GM12878 (cell line): ENCODE data around the gene CCSER1. TPM values are rescaled to one million over a fixed set of nuclear protein-coding genes. Genes with fewer than 3 reads are reported as not detected.

Experiments used
- ATAC-seq: fragments of 200-7000 bp; cut with Tn5 transposase; 3 replicates; pipeline ENCODE4 v1.9.1; 2020; ENCODE audit warnings: mild to moderate bottlenecking, moderate library complexity
- BruUV-seq: library from RNA; stranded (reverse); fragments of 400-500 nt; replicated peaks from 2 replicates; lab custom pipeline; 2021; lab: Mats Ljungman, UMichigan
- CTCF ChIA-PET: fragments of 300-600 bp; sonication (Branson Sonifier 250); formaldehyde crosslinking; extraction: SDS; loops from one replicate; lab custom pipeline; 2021; ENCODE audit warnings: inconsistent platforms; lab: Yijun Ruan, JAX
- POLR2A ChIA-PET: fragments of 350-600 bp; formaldehyde crosslinking; extraction: SDS; loops from one replicate; lab custom pipeline; 2021; ENCODE audit warnings: inconsistent platforms; lab: Charles Lee
- RAD21 ChIA-PET: fragments of 300-600 bp; sonication (Branson Sonifier 250); formaldehyde crosslinking; loops from one replicate; lab custom pipeline; 2023; ENCODE audit warnings: antibody characterized with exemption; ENCODE audit not compliant: unreplicated experiment; lab: Charles Lee
- SMC1A ChIA-PET: fragments of 300-600 bp; sonication (Branson Sonifier 250); formaldehyde crosslinking; loops from one replicate; lab custom pipeline; 2023; ENCODE audit not compliant: unreplicated experiment, uncharacterized antibody; lab: Charles Lee
- DNase-seq: peaks from one replicate; pipeline ENCODE4 v3.0.0-alpha.2; 2011; ENCODE audit warnings: low read depth, low spot score
- FAIRE-seq: peaks from 3 replicates; lab custom pipeline; 2011; peaks lifted over from hg19 to GRCh38; lab: Jason Lieb, UNC
- H2AFZ ChIP-seq: 2 replicates; pipeline ENCODE4 v1.6.0; 2011; ENCODE audit warnings: low read depth, low read length, control low read depth; ENCODE audit not compliant: control insufficient read depth
- H3K27ac ChIP-seq: 2 replicates; pipeline ENCODE4 v1.5.1; 2011; ENCODE audit warnings: control low read depth; ENCODE audit not compliant: control insufficient read depth, insufficient read depth
- H3K27me3 ChIP-seq, 2 experiments: replicated peaks in 1 of 2; 2 replicates each; pipeline versions ENCODE4 v1.6.0 to v1.6.1; 2011; ENCODE audit warnings: low read length in 1 of 2; ENCODE audit not compliant: control insufficient read depth in 2 of 2, insufficient read depth in 2 of 2
- H3K36me3 ChIP-seq, 2 experiments: 2 replicates each; pipeline ENCODE4 v1.5.1; 2011; ENCODE audit warnings: low read length in 1 of 2; ENCODE audit not compliant: control insufficient read depth in 2 of 2, insufficient read depth in 2 of 2
- H3K4me1 ChIP-seq: 2 replicates; pipeline ENCODE4 v1.6.1; 2011; ENCODE audit warnings: mild to moderate bottlenecking, low read length, moderate library complexity, mixed read lengths; ENCODE audit not compliant: control insufficient read depth, insufficient read depth
- H3K4me2 ChIP-seq: 2 replicates; pipeline ENCODE4 v1.6.0; 2011; ENCODE audit warnings: control low read depth; ENCODE audit not compliant: control insufficient read depth, insufficient read depth
- H3K4me3 ChIP-seq: fragments of 200-600 bp; sonication (generic); 2 replicates; pipeline ENCODE4 v1.5.1; 2016
- H3K79me2 ChIP-seq: 2 replicates; pipeline ENCODE4 v1.6.0; 2011; ENCODE audit warnings: low read length; ENCODE audit not compliant: control insufficient read depth, insufficient read depth
- H3K9ac ChIP-seq: 2 replicates; pipeline ENCODE4 v1.8.0; 2011; ENCODE audit warnings: low read length, control low read depth, mixed read lengths; ENCODE audit not compliant: control insufficient read depth, insufficient read depth
- H3K9me3 ChIP-seq: replicated peaks from 3 replicates; pipeline ENCODE4 v1.5.1; 2011; ENCODE audit warnings: mild to moderate bottlenecking, low read length; ENCODE audit not compliant: control insufficient read depth, insufficient read depth
- H4K20me1 ChIP-seq: 2 replicates; pipeline ENCODE4 v1.6.0; 2011; ENCODE audit not compliant: control insufficient read depth, insufficient read depth
- CBX3 ChIP-seq: fragments of 200-600 bp; sonication (generic); IDR thresholded peaks from 2 replicates; pipeline ENCODE4 v1.6.1; 2016; ENCODE audit warnings: low read depth, borderline replicate concordance
- CHD2 ChIP-seq: IDR thresholded peaks from 2 replicates; pipeline ENCODE4 v1.6.1; 2011; ENCODE audit warnings: low read depth, low read length, improper control_type of control experiment, borderline replicate concordance
- MLLT1 ChIP-seq: fragments of 450-650 bp; IDR thresholded peaks from 2 replicates; pipeline ENCODE4 v1.6.1; 2016; ENCODE audit warnings: mild to moderate bottlenecking
- MXI1 ChIP-seq: fragments of 150-350 bp; IDR thresholded peaks from 2 replicates; pipeline ENCODE4 v1.6.1; 2011; ENCODE audit warnings: low read depth, mild to moderate bottlenecking, inconsistent platforms, low read length, improper control_type of control experiment
- NFXL1 ChIP-seq: fragments of 450-650 bp; IDR thresholded peaks from 2 replicates; pipeline ENCODE4 v1.6.1; 2017; ENCODE audit warnings: antibody characterized with exemption, mild to moderate bottlenecking, borderline replicate concordance
- NFYA ChIP-seq: IDR thresholded peaks from 2 replicates; pipeline ENCODE4 v1.6.1; 2011; ENCODE audit warnings: low read depth, mild to moderate bottlenecking, low read length, improper control_type of control experiment, borderline replicate concordance
- PAX5 ChIP-seq: IDR thresholded peaks from 2 replicates; pipeline ENCODE4 v1.6.1; 2011; ENCODE audit warnings: low read depth, low read length, borderline replicate concordance
- TARDBP ChIP-seq: IDR thresholded peaks from 2 replicates; pipeline ENCODE4 v1.6.1; 2016; ENCODE audit warnings: borderline replicate concordance
- USF1 ChIP-seq: IDR thresholded peaks from 2 replicates; pipeline ENCODE4 v1.6.1; 2011; ENCODE audit warnings: borderline replicate concordance, low read depth, mild to moderate bottlenecking, moderate library complexity, mixed read lengths, low read length; ENCODE audit not compliant: insufficient read depth; ENCODE audit errors: extremely low read length
- ZBED1 ChIP-seq: IDR thresholded peaks from 2 replicates; pipeline ENCODE4 v1.6.1; 2016; ENCODE audit warnings: borderline replicate concordance
- ZNF207 ChIP-seq: fragments of 450-650 bp; IDR thresholded peaks from 2 replicates; pipeline ENCODE4 v1.6.1; 2014; ENCODE audit warnings: antibody characterized with exemption, mild to moderate bottlenecking, borderline replicate concordance
- ZZZ3 ChIP-seq: IDR thresholded peaks from 2 replicates; pipeline ENCODE4 v1.6.1; 2011; ENCODE audit warnings: low read depth; ENCODE audit not compliant: control insufficient read depth, insufficient read length
- WGBS: methylation state at CpG from one replicate; pipeline ENCODE4 v1.1.6; 2016; ENCODE audit warnings: low lambda C conversion rate; ENCODE audit not compliant: insufficient replicate concordance, insufficient coverage; ENCODE audit errors: missing lambda C conversion rate; 5-methylcytosine and 5-hydroxymethylcytosine counted together
- in situ Hi-C: fragments of 300-500 bp; cut with MboI; formaldehyde crosslinking; loops from 9 replicates; pipeline ENCODE4 v1.14.3; 2018; ENCODE audit warnings: mixed read lengths
- intact Hi-C: fragments of 100-400 bp; cut with micrococcal nuclease; formaldehyde crosslinking; loops from one replicate; pipeline ENCODE4 v1.14.2; 2022; ENCODE audit not compliant: unreplicated experiment
- polyA plus RNA-seq, 11 experiments: library from polyadenylated mRNA; depleted of rRNA in 4 of 11; unstranded in 6 of 11; stranded (reverse) in 5 of 11; fragments of >200 nt; fragmentation: Nextera tagmentation in 4 of 11; fragmentation: Illumina TruSeq in 1 of 11; extraction: Ambion mirVana in 4 of 11; extraction: Trizol in 1 of 11; gene quantifications; 1 replicate in 1 of 11; 2 replicates in 10 of 11; pipeline versions ENCODE4 v1.2.1 to v1.2.3, GENCODE V29; 2011 to 2016; ENCODE audit warnings: inconsistent platforms in 2 of 11, missing spikeins in 2 of 11, low read depth in 1 of 11
- total RNA-seq, 4 experiments: library from RNA; depleted of rRNA in 3 of 4; stranded (reverse); fragments of >200 nt in 3 of 4; fragmentation: Illumina TruSeq in 1 of 4; extraction: Trizol in 1 of 4; gene quantifications; 2 replicates each; pipeline versions ENCODE4 v1.2.1 to v1.2.3, GENCODE V29; 2013 to 2021
- TF ChIP-seq, protein P1 (sequence below): fragments of 450-650 bp; IDR thresholded peaks from 2 replicates; pipeline ENCODE4 v1.6.1; 2018; ENCODE audit warnings: mild to moderate bottlenecking, low read depth, moderate library complexity; ENCODE audit not compliant: partially characterized antibody

The CCSER1 gene
- total and polyA plus RNA-seq, 10 of the 15 experiments (the other 5 are each of a cell fraction or from before 2014, with no cell fraction given): 0.22 to 2.7 (median 1.0) TPM

GRCh38 chr4:91592125-91592524 lies 1464.9 kb downstream of the CCSER1 start:
- intact Hi-C loops: no loop called here
- Histone ChIP-seq H3K36me3 (no peaks in the 10 kb centered on the region), H3K79me2 (no peaks in the 10 kb centered on the region), H3K9me3 (no peaks in the 10 kb centered on the region), H3K9ac (no peak overlapping the region), H3K4me2 (no peak overlapping the region), H3K4me1 (no peaks in the 10 kb centered on the region), H3K27me3 (no peaks in the 10 kb centered on the region), H2AFZ (no peak overlapping the region), H4K20me1 (no peaks in the 10 kb centered on the region), H3K27ac (no peak overlapping the region), H3K4me3 (no peak overlapping the region)
- 9% methylated on average over 4 of the region's 4 CpGs for WGBS
- DNase-seq (no peak), ATAC-seq (no peak), FAIRE-seq (no peak)
- TF ChIP-seq ZNF207 (no peak), ZZZ3 (no peak), CHD2 (no peak), PAX5 (no peak), ZBED1 (no peak), NFXL1 (no peak)
- ChIA-PET RAD21 (no interaction called here), POLR2A (no interaction called here), CTCF (no interaction called here), SMC1A (no interaction called here)
- no TSS peak for BruUV-seq
- in situ Hi-C loops: no loop called here

DNA sequence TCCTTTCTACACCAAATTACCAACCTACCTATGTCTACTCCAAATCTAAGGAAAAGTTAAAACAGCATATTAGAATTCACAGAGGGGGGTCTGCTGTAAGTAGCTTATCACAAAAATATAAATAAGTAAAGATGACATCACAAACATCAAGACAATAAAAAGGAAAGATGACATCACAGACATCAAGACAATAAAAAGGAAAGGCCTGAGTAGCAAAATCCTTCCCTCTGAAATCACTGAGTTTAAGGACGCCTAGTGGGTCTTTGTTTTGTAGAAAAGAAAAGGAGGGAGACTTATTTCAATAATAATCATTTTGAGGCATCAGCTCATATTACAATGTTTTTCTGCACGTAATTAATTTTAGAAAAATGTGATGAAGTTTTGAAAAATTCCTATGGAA lies 1469.5 kb downstream of the CCSER1 start:
- no peaks in the 10 kb centered on the region for H3K4me1 ChIP-seq
- H3K36me3 ChIP-seq: no peaks in the 10 kb centered on the region
- TF ChIP-seq MLLT1 (no peak), USF1 (no peak), NFYA (no peak), CBX3 (no peak), TARDBP (no peak), MXI1 (no peak)
- TF ChIP-seq, protein P1, sequence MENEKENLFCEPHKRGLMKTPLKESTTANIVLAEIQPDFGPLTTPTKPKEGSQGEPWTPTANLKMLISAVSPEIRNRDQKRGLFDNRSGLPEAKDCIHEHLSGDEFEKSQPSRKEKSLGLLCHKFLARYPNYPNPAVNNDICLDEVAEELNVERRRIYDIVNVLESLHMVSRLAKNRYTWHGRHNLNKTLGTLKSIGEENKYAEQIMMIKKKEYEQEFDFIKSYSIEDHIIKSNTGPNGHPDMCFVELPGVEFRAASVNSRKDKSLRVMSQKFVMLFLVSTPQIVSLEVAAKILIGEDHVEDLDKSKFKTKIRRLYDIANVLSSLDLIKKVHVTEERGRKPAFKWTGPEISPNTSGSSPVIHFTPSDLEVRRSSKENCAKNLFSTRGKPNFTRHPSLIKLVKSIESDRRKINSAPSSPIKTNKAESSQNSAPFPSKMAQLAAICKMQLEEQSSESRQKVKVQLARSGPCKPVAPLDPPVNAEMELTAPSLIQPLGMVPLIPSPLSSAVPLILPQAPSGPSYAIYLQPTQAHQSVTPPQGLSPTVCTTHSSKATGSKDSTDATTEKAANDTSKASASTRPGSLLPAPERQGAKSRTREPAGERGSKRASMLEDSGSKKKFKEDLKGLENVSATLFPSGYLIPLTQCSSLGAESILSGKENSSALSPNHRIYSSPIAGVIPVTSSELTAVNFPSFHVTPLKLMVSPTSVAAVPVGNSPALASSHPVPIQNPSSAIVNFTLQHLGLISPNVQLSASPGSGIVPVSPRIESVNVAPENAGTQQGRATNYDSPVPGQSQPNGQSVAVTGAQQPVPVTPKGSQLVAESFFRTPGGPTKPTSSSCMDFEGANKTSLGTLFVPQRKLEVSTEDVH: no peak
- ChIA-PET RAD21 (no interaction called here), SMC1A (no interaction called here), POLR2A (interaction anchor here (0.6 kb wide), 1 partner anchor 756 kb away, joined by 3 read pairs; no protein-coding TSS in a partner anchor), CTCF (no interaction called here)
- 0% methylated on average over 2 of the region's 2 CpGs for WGBS
- no peak overlapping the region for H3K27ac ChIP-seq
- DNase-seq: no peak
- H3K4me2 ChIP-seq: no peak overlapping the region
- intact Hi-C loops (no loop called here), in situ Hi-C loops (no loop called here)
- H2AFZ ChIP-seq: no peak overlapping the region
- no peaks in the 10 kb centered on the region for H3K27me3 ChIP-seq
- no peak overlapping the region for H3K4me3 ChIP-seq
- no TSS peak for BruUV-seq
- H3K9ac ChIP-seq: no peak overlapping the region
- ATAC-seq: no peak
- H4K20me1 ChIP-seq: no peaks in the 10 kb centered on the region
- no peak for FAIRE-seq
- no peaks in the 10 kb centered on the region for H3K9me3 ChIP-seq
- H3K79me2 ChIP-seq: no peaks in the 10 kb centered on the region
